Tibial artery (tissue), 4 donors: ENCODE measurements around the gene PTPRN2.

Experiments
- DNase-seq, 2 donors: peaks; one replicate each; pipeline ENCODE4 v3.0.0-alpha.2; 2019
- H3K27ac ChIP-seq, 2 donors: fragments of 200-600 bp; sonication (generic) in 1 of 2; 1 replicate in 1 of 2; 2 replicates in 1 of 2; pipeline ENCODE4 v1.5.1; 2018 to 2019; ENCODE audit warnings: mild to moderate bottlenecking in 1 of 2
- H3K27me3 ChIP-seq, 2 donors: fragments of 200-600 bp; sonication (generic) in 1 of 2; one replicate each; pipeline versions ENCODE4 v1.5.1 to v1.6.0; 2016 to 2019
- H3K36me3 ChIP-seq, 3 donors: fragments of 200-600 bp; sonication (generic) in 2 of 3; one replicate each; pipeline ENCODE4 v1.5.1; 2016 to 2019; ENCODE audit warnings: mild to moderate bottlenecking in 2 of 3
- H3K4me1 ChIP-seq, 4 donors: fragments of 200-600 bp; sonication (generic) in 2 of 4; 1 replicate in 3 of 4; 2 replicates in 1 of 4; pipeline ENCODE4 v1.5.1; 2016 to 2019
- H3K4me3 ChIP-seq, 2 donors: fragments of 200-600 bp; sonication (generic) in 1 of 2; 1 replicate in 1 of 2; 2 replicates in 1 of 2; pipeline ENCODE4 v1.5.1; 2018 to 2019; ENCODE audit warnings: mild to moderate bottlenecking in 2 of 2
- H3K9me3 ChIP-seq, 3 donors: fragments of 200-600 bp; sonication (generic) in 1 of 3; one replicate each; pipeline ENCODE4 v1.5.1; 2016 to 2019
- intact Hi-C: fragments of 100-400 bp; cut with DNase I; formaldehyde crosslinking; loops from one replicate; pipeline ENCODE4 v1.15.0; 2023; ENCODE audit warnings: low total_unique reads
- TF ChIP-seq, protein P1 (sequence below), 2 experiments: fragments of 200-600 bp in 1 of 2; fragments of 450-650 bp in 1 of 2; IDR thresholded peaks; one replicate each; pipeline ENCODE4 v1.5.1; 2017 to 2019; ENCODE audit warnings: antibody characterized with exemption in 2 of 2, mild to moderate bottlenecking in 1 of 2, moderate library complexity in 1 of 2

PTPRN2 gene

DNA sequence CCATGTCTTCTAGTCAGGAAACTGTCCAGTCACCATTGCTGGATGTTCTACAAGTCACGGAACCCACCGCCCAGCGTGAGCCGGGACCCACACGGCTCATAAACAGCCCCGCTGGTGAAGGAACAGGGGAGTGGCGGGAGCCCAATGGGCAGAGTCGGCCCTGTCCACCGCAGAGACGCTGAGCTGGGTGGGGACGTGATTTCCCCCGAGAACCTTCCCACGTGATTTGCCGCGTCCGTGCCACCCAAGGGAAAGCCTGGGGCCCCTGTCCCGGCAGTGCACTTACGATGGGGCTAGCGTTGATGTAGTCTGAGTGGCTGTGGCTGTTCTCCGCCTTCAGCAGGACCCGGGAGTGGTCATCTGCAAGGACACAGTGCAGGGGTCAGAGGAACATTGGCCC lies 983.9 kb downstream of the PTPRN2 start:
- H3K27ac ChIP-seq = no peak overlapping the region
- TF ChIP-seq, protein P1, sequence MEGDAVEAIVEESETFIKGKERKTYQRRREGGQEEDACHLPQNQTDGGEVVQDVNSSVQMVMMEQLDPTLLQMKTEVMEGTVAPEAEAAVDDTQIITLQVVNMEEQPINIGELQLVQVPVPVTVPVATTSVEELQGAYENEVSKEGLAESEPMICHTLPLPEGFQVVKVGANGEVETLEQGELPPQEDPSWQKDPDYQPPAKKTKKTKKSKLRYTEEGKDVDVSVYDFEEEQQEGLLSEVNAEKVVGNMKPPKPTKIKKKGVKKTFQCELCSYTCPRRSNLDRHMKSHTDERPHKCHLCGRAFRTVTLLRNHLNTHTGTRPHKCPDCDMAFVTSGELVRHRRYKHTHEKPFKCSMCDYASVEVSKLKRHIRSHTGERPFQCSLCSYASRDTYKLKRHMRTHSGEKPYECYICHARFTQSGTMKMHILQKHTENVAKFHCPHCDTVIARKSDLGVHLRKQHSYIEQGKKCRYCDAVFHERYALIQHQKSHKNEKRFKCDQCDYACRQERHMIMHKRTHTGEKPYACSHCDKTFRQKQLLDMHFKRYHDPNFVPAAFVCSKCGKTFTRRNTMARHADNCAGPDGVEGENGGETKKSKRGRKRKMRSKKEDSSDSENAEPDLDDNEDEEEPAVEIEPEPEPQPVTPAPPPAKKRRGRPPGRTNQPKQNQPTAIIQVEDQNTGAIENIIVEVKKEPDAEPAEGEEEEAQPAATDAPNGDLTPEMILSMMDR (IDR thresholded peaks at IDR 0.05) = no peak
- intact Hi-C loops = no loop called here
- H3K36me3 ChIP-seq = no peaks in the 10 kb centered on the region
- H3K27me3 ChIP-seq = peaks cover 0 to 31% of the 10 kb centered on the region in 2 donors
- no peaks in the 10 kb centered on the region for H3K9me3 ChIP-seq
- no peak for DNase-seq
- H3K4me3 ChIP-seq = no peak overlapping the region
- no peaks in the 10 kb centered on the region for H3K4me1 ChIP-seq

DNA sequence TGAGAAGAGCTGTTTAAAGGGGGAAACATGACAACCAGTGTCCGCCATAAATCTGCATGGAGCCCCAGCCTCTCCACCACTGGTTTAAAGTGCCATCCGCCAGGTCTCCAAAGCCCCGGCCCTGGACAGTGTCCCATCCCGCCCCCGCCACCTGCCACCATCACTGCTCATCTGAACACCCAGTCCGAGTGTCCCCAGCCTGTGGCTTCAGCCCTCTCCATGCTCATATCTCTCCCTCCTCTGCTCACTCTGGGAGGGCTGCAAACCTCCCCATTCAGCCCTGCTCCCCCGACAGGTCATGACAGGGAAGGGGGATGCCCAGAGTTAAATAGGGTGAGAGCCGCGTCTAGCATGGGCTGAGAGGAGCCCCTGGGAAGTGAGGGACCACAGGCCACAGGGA lies 984.6 kb downstream of the PTPRN2 start:
- Histone ChIP-seq H3K27me3 (peaks cover 0 to 31% of the 10 kb centered on the region in 2 donors), H3K9me3 (no peaks in the 10 kb centered on the region), H3K36me3 (no peaks in the 10 kb centered on the region), H3K27ac (no peak overlapping the region), H3K4me3 (no peak overlapping the region), H3K4me1 (no peaks in the 10 kb centered on the region)
- intact Hi-C loops = no loop called here
- DNase-seq = no peak
- TF ChIP-seq, protein P1 (IDR thresholded peaks at IDR 0.05) = no peak

DNA sequence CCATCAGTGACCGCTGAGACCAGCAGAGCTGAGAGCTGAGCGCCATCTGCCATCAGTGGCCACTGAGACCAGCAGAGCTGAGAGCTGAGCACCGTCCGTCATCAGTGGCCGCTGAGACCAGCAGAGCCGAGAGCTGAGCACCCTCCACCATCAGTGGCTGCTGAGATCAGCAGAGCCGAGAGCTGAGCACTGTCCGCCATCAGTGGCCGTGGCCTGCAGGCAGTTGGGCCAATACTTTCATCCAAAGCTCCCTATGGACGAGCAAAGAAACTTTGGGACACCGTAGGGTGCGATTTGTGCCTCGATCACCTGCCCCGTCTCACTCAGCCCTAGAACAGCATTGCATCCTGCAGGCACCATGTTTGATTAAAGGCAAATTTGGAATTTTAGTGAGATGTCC lies 985.0 kb downstream of the PTPRN2 start:
- H3K9me3 ChIP-seq = no peaks in the 10 kb centered on the region
- peaks cover 0 to 31% of the 10 kb centered on the region in 2 donors for H3K27me3 ChIP-seq
- DNase-seq = no peak
- TF ChIP-seq, protein P1 (IDR thresholded peaks at IDR 0.05) = no peak
- H3K27ac ChIP-seq = no peak overlapping the region
- no peaks in the 10 kb centered on the region for H3K4me1 ChIP-seq
- intact Hi-C loops = no loop called here
- H3K4me3 ChIP-seq = no peak overlapping the region
- no peaks in the 10 kb centered on the region for H3K36me3 ChIP-seq

DNA sequence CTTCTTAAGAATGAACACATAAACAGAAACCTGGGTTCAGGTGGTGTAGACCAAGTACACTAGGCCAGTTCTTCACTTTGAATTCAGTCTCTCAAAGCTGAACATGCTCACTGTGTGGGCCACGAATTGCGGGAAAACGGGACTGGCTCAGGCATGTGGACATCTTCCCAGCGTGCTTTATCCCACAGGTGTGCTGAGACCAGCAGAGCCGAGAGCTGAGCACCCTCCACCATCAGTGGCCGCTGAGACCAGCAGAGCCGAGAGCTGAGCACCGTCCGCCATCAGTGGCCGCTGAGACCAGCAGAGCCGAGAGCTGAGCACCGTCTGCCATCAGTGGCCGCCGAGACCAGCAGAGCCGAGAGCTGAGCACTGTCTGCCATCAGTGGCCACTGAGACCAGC lies 985.5 kb downstream of the PTPRN2 start:
- Histone ChIP-seq H3K4me3 (no peak overlapping the region), H3K27me3 (peaks cover 0 to 31% of the 10 kb centered on the region in 2 donors), H3K4me1 (no peaks in the 10 kb centered on the region), H3K36me3 (no peaks in the 10 kb centered on the region), H3K9me3 (no peaks in the 10 kb centered on the region), H3K27ac (no peak overlapping the region)
- intact Hi-C loops = no loop called here
- TF ChIP-seq, protein P1 (IDR thresholded peaks at IDR 0.05) = no peak
- no peak for DNase-seq

DNA sequence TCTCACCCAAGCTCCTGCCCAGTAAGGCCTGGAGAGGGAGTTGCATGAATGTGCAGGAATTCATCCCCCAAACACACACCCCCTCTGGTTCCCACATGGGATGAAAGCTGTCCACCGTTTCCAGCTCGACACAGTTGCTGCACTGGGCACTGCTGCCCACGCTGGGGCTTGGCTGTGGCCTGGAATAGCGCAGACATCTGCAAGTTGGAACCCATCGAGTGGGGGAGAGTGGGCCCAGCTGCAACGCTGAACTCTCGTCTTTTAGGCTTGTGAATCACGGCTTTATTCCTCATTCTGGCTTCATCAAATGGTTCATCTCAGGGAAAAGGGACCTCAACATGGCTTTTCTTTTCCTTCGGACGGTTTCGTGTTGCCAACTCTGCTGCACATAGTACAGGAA lies 986.1 kb downstream of the PTPRN2 start:
- intact Hi-C loops = no loop called here

More for the DNA sequence above, 986.1 kb downstream of the PTPRN2 start:
- no peak for DNase-seq
- Histone ChIP-seq H3K4me3 (no peak overlapping the region), H3K4me1 (no peaks in the 10 kb centered on the region), H3K36me3 (no peaks in the 10 kb centered on the region), H3K27me3 (peaks cover 0 to 30% of the 10 kb centered on the region in 2 donors), H3K9me3 (no peaks in the 10 kb centered on the region), H3K27ac (no peak overlapping the region)
- TF ChIP-seq, protein P1 (IDR thresholded peaks at IDR 0.05) = no peak
